A549 (cell line): ENCODE measurements around the gene GABBR1.

Experiments
- CEBPB ChIP-seq, 2 experiments: fragments of >200 bp in 1 of 2; sonication (Bioruptor Twin) in 1 of 2; formaldehyde crosslinking in 1 of 2; IDR thresholded peaks; 2 replicates each; pipeline ENCODE4 v1.6.1; 2012 to 2016
- CHD2 ChIP-seq: fragments of 150-350 bp; IDR thresholded peaks from 2 replicates; pipeline ENCODE4 v1.6.1; 2014; ENCODE audit warnings: low read length; ENCODE audit not compliant: partially characterized antibody
- CTCF ChIP-seq: fragments of >200 bp; sonication (Bioruptor Twin); formaldehyde crosslinking; IDR thresholded peaks from 3 replicates; pipeline ENCODE4 v1.5.1; 2016
- EHMT2 ChIP-seq: fragments of 200-600 bp; sonication (generic); IDR thresholded peaks from 2 replicates; pipeline ENCODE4 v1.6.1; 2016; ENCODE audit warnings: antibody characterized with exemption, low read depth, mild to moderate bottlenecking, moderate library complexity
- HES2 ChIP-seq: fragments of >200 bp; sonication (Bioruptor Twin); formaldehyde crosslinking; IDR thresholded peaks from 2 replicates; pipeline ENCODE4 v1.6.1; 2016
- NPAS2 ChIP-seq: fragments of 250-450 bp; sonication (Bioruptor Pico); IDR thresholded peaks from 2 replicates; pipeline ENCODE4 v1.8.0; 2022; ENCODE audit warnings: mild to moderate bottlenecking, moderate library complexity, borderline replicate concordance
- POLR2A ChIP-seq: IDR thresholded peaks from 2 replicates; pipeline ENCODE4 v1.6.1; 2012; ENCODE audit warnings: mild to moderate bottlenecking, low read length
- POLR2AphosphoS2 ChIP-seq: conservative IDR thresholded peaks from 2 replicates; pipeline ENCODE4 v1.6.1; 2012; ENCODE audit warnings: low read length, improper control_type of control experiment, inconsistent platforms
- RAD21 ChIP-seq, 2 experiments: fragments of >200 bp in 1 of 2; sonication (Bioruptor Twin) in 1 of 2; formaldehyde crosslinking in 1 of 2; IDR thresholded peaks in 1 of 2; conservative IDR thresholded peaks in 1 of 2; 2 replicates in 1 of 2; 3 replicates in 1 of 2; pipeline ENCODE4 v1.6.1; 2012 to 2018; ENCODE audit warnings: inconsistent platforms in 1 of 2
- RCOR1 ChIP-seq: fragments of 150-350 bp; IDR thresholded peaks from 2 replicates; pipeline ENCODE4 v1.6.1; 2014; ENCODE audit warnings: antibody characterized with exemption, low read length, low read depth
- TP53 ChIP-seq: fragments of 250-450 bp; sonication (Bioruptor Pico); IDR thresholded peaks from 2 replicates; pipeline ENCODE4 v1.5.0; 2021; ENCODE audit warnings: mild to moderate bottlenecking, moderate library complexity
- ZNF302 ChIP-seq: fragments of 250-450 bp; sonication (Bioruptor Pico); IDR thresholded peaks from 2 replicates; pipeline ENCODE4 v1.9.0; 2021; ENCODE audit warnings: inconsistent platforms, mild to moderate bottlenecking, moderate library complexity

GRCh38 chr6:29590218-29590808 lies 42.7 kb downstream of the GABBR1 start:
- TF ChIP-seq CTCF (no peak), CEBPB (IDR thresholded peaks at IDR 0.05) (no peak), HES2 (no peak), RCOR1 (no peak), POLR2A (no peak), ZNF302 (CRISPR knock-in tag) (no peak), NPAS2 (no peak), TP53 (CRISPR knock-in tag) (no peak), CHD2 (no peak), RAD21 (conservative IDR thresholded peaks at IDR 0.05 in 1 of 2, IDR thresholded peaks at IDR 0.05 in 1 of 2) (no peak), EHMT2 (no peak), POLR2AphosphoS2 (no peak)
